SK-N-SH treated with all-trans-retinoic acid at 6 μM for 48 hours (cell line): ENCODE measurements around the gene CSNK1D.

ENCODE experiments used
- CREB5 ChIP-seq: fragments of 250-450 bp; sonication (Bioruptor Pico); IDR thresholded peaks from 2 replicates; pipeline ENCODE4 v1.5.1; 2020; ENCODE audit warnings: low read depth, mild to moderate bottlenecking, moderate library complexity
- CSDC2 ChIP-seq: fragments of 250-450 bp; sonication (Bioruptor Pico); IDR thresholded peaks from 2 replicates; pipeline ENCODE4 v1.5.0; 2020; ENCODE audit warnings: mild to moderate bottlenecking, moderate library complexity
- ISL1 ChIP-seq: fragments of 250-450 bp; sonication (Bioruptor Pico); IDR thresholded peaks from 2 replicates; pipeline ENCODE4 v2.1.2; 2022; ENCODE audit warnings: mild to moderate bottlenecking, moderate library complexity
- RARB ChIP-seq: fragments of 250-450 bp; sonication (Bioruptor Pico); IDR thresholded peaks from 2 replicates; pipeline ENCODE4 v1.8.0; 2021; ENCODE audit warnings: mild to moderate bottlenecking, moderate library complexity
- TCF4 ChIP-seq: fragments of 250-450 bp; sonication (Bioruptor Pico); IDR thresholded peaks from 2 replicates; pipeline ENCODE4 v1.8.0; 2021; ENCODE audit warnings: mild to moderate bottlenecking, moderate library complexity, borderline replicate concordance
- ZFP3 ChIP-seq: fragments of 250-450 bp; sonication (Bioruptor Pico); IDR thresholded peaks from 2 replicates; pipeline ENCODE4 v1.5.0; 2020; ENCODE audit warnings: mild to moderate bottlenecking, moderate library complexity
- TF ChIP-seq, protein P1 (sequence below): fragments of 250-450 bp; sonication (Bioruptor Pico); IDR thresholded peaks from 2 replicates; pipeline ENCODE4 v1.8.0; 2020; ENCODE audit warnings: mild to moderate bottlenecking, moderate library complexity, borderline replicate concordance
- TF ChIP-seq, protein P2 (sequence below): fragments of 250-450 bp; sonication (Bioruptor Pico); IDR thresholded peaks from 2 replicates; pipeline ENCODE4 v1.5.0; 2020; ENCODE audit warnings: mild to moderate bottlenecking, moderate library complexity

- TF ChIP-seq RARB (CRISPR knock-in tag) (no peak), ZFP3 (CRISPR knock-in tag) (no peak), CREB5 (CRISPR knock-in tag) (no peak), ISL1 (CRISPR knock-in tag) (no peak), TCF4 (CRISPR knock-in tag) (no peak), CSDC2 (CRISPR knock-in tag) (no peak)
- TF ChIP-seq, protein P1, sequence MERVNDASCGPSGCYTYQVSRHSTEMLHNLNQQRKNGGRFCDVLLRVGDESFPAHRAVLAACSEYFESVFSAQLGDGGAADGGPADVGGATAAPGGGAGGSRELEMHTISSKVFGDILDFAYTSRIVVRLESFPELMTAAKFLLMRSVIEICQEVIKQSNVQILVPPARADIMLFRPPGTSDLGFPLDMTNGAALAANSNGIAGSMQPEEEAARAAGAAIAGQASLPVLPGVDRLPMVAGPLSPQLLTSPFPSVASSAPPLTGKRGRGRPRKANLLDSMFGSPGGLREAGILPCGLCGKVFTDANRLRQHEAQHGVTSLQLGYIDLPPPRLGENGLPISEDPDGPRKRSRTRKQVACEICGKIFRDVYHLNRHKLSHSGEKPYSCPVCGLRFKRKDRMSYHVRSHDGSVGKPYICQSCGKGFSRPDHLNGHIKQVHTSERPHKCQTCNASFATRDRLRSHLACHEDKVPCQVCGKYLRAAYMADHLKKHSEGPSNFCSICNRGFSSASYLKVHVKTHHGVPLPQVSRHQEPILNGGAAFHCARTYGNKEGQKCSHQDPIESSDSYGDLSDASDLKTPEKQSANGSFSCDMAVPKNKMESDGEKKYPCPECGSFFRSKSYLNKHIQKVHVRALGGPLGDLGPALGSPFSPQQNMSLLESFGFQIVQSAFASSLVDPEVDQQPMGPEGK (CRISPR knock-in tag) = no peak
- TF ChIP-seq, protein P2, sequence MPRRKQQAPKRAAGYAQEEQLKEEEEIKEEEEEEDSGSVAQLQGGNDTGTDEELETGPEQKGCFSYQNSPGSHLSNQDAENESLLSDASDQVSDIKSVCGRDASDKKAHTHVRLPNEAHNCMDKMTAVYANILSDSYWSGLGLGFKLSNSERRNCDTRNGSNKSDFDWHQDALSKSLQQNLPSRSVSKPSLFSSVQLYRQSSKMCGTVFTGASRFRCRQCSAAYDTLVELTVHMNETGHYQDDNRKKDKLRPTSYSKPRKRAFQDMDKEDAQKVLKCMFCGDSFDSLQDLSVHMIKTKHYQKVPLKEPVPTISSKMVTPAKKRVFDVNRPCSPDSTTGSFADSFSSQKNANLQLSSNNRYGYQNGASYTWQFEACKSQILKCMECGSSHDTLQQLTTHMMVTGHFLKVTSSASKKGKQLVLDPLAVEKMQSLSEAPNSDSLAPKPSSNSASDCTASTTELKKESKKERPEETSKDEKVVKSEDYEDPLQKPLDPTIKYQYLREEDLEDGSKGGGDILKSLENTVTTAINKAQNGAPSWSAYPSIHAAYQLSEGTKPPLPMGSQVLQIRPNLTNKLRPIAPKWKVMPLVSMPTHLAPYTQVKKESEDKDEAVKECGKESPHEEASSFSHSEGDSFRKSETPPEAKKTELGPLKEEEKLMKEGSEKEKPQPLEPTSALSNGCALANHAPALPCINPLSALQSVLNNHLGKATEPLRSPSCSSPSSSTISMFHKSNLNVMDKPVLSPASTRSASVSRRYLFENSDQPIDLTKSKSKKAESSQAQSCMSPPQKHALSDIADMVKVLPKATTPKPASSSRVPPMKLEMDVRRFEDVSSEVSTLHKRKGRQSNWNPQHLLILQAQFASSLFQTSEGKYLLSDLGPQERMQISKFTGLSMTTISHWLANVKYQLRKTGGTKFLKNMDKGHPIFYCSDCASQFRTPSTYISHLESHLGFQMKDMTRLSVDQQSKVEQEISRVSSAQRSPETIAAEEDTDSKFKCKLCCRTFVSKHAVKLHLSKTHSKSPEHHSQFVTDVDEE (CRISPR knock-in tag) = no peak
These were observed 34.9 kb downstream of the CSNK1D start for GRCh38 chr17:82238472-82239201.
